ENCODE results near the gene U2SURP.
"Not testable (repeated sequence)": the region's sequence is repeated elsewhere in the genome, so short reads cannot be mapped to it uniquely, and the experiment has no call there.

The U2SURP gene

DNA sequence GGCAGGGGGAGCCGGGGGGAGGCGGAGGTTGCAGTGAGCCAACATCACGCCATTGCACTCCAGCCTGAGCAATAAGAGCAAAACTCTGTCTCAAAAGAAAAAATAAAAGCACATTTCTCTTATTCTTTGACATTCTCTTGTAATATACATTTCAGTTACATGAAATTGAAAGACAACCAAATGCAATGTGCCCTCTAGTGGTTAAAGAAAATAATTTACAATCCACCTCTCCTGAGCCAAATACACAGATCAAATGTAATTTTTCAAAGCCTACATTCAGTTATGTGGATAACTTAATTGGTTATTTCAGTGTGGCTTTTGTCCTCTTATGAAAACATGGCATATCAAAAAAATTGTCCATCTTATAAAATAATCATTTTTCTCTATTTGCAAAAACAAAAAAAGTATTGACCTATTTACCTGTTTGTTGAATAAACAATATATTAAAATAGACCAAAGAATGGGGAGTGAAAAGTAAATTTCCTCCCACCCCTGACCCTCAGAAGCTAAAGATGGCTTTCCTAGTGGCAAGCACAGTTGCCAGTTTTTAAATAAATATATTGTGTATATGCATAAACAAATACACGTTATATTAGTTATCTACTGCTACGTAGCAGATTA is 14.2 kb upstream of the U2SURP start:
- H2AFZ ChIP-seq (ENCODE audit: low read depth), result peak overlapping the region; percentile 60; the same call in 1 of the 2 replicates
- TF ChIP-seq, protein P1, sequence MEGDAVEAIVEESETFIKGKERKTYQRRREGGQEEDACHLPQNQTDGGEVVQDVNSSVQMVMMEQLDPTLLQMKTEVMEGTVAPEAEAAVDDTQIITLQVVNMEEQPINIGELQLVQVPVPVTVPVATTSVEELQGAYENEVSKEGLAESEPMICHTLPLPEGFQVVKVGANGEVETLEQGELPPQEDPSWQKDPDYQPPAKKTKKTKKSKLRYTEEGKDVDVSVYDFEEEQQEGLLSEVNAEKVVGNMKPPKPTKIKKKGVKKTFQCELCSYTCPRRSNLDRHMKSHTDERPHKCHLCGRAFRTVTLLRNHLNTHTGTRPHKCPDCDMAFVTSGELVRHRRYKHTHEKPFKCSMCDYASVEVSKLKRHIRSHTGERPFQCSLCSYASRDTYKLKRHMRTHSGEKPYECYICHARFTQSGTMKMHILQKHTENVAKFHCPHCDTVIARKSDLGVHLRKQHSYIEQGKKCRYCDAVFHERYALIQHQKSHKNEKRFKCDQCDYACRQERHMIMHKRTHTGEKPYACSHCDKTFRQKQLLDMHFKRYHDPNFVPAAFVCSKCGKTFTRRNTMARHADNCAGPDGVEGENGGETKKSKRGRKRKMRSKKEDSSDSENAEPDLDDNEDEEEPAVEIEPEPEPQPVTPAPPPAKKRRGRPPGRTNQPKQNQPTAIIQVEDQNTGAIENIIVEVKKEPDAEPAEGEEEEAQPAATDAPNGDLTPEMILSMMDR (conservative IDR thresholded peaks at IDR 0.05; ENCODE audit: low read depth, low read length), result peak; percentile 89
- no peaks in the 10 kb centered on the region for H3K36me3 ChIP-seq (ENCODE audit: insufficient read depth)
- H3K79me2 ChIP-seq (ENCODE audit: insufficient read depth, low read depth), result no peaks in the 10 kb centered on the region
- H3K4me3 ChIP-seq (IDR thresholded peaks at IDR 0.05; ENCODE audit: insufficient read depth, low read depth, low read length), result no peak overlapping the region
- 0 out of 2 replicates have a peak overlapping the region, but pooled peaks have one; percentile 38 for H3K27ac ChIP-seq
- no peak overlapping the region for H3K9ac ChIP-seq
- H4K20me1 ChIP-seq (ENCODE audit: insufficient read depth), result no peaks in the 10 kb centered on the region
- H3K4me2 ChIP-seq, result peak overlapping the region; percentile 8
- peaks cover 28% of the 10 kb centered on the region for H3K4me1 ChIP-seq (ENCODE audit: low read depth, poor library complexity, severe bottlenecking)
- no peaks in the 10 kb centered on the region for H3K27me3 ChIP-seq (ENCODE audit: insufficient read depth, low read depth)

DNA sequence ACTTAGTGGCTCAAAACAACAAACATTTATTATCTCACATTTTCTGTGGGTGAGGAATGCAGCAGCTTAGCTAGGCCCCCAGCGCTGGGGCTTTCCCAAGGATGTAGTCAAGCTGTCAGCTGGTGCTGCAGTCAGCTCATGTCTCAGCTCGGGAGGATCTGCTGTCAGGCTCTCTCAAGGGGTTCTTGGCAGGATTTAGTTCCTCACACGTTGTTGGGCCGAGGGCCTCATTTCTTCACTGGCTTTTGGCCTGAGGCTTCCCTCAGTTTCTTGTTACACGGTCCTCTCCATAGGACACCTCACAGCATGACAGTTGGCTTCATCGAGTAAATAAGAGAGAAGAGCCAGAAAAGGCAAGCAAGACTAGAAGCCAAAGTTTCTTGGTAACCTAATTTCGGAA is 13.7 kb upstream of the U2SURP start:
- TF ChIP-seq, protein P1 (conservative IDR thresholded peaks at IDR 0.05; ENCODE audit: low read depth, low read length), result no peak
- Histone ChIP-seq H3K36me3 (ENCODE audit: insufficient read depth) (no peaks in the 10 kb centered on the region), H3K27ac (peak overlapping the region; percentile 38), H3K27me3 (ENCODE audit: insufficient read depth, low read depth) (no peaks in the 10 kb centered on the region), H3K4me3 (IDR thresholded peaks at IDR 0.05; ENCODE audit: insufficient read depth, low read depth, low read length) (no peak overlapping the region), H3K79me2 (ENCODE audit: insufficient read depth, low read depth) (no peaks in the 10 kb centered on the region), H3K4me2 (peak overlapping the region; percentile 8), H2AFZ (ENCODE audit: low read depth) (peak overlapping the region; percentile 60), H4K20me1 (ENCODE audit: insufficient read depth) (no peaks in the 10 kb centered on the region), H3K4me1 (ENCODE audit: low read depth, poor library complexity, severe bottlenecking) (peaks cover 28% of the 10 kb centered on the region), H3K9ac (no peak overlapping the region)

DNA sequence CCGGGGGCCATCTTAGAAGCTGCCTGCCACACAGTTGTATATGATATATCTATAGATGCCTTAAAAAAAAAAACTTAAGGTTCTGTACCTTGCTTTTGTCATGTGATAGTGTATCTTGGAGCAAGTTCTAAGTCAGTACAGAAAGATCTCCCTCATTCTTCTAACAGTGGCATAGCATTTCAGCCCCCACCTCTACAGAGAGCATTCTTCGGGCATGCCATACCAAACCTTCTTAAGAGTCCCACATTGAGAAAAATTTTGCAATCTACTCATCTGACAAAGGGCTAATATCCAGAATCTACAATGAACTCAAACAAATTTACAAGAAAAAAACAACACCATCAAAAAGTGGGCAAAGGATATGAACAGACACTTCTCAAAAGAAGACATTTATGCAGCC is 13.1 kb upstream of the U2SURP start:
- not testable (repeated sequence) for H3K4me3 ChIP-seq (IDR thresholded peaks at IDR 0.05; ENCODE audit: insufficient read depth, low read depth, low read length); H3K79me2 ChIP-seq (ENCODE audit: insufficient read depth, low read depth); H3K27me3 ChIP-seq (ENCODE audit: insufficient read depth, low read depth); H3K9ac ChIP-seq; H4K20me1 ChIP-seq (ENCODE audit: insufficient read depth); H3K36me3 ChIP-seq (ENCODE audit: insufficient read depth)
- Histone ChIP-seq H3K27ac (peak overlapping the region; percentile 38; the same call in 1 of the 2 replicates), H3K4me2 (peak overlapping the region; percentile 8; the same call in 1 of the 2 replicates), H3K4me1 (ENCODE audit: low read depth, poor library complexity, severe bottlenecking) (peaks cover 28% of the 10 kb centered on the region), H2AFZ (ENCODE audit: low read depth) (peak overlapping the region; percentile 60; the same call in 1 of the 2 replicates)

DNA sequence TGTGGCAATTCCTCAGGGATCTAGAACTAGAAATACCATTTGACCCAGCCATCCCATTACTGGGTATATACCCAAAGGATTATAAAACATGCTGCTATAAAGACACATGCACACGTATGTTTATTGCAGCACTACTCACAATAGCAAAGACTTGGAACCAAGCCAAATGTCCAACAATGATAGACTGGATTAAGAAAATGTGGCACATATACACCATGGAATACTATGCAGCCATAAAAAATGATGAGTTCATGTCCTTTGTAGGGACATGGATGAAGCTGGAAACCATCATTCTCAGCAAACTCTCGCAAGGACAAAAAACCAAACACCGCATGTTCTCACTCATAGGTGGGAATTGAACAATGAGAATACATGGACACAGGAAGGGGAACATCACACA is 12.5 kb upstream of the U2SURP start:
- H3K27me3 ChIP-seq (ENCODE audit: insufficient read depth, low read depth); H4K20me1 ChIP-seq (ENCODE audit: insufficient read depth); H3K4me2 ChIP-seq; H2AFZ ChIP-seq (ENCODE audit: low read depth); H3K36me3 ChIP-seq (ENCODE audit: insufficient read depth); H3K9ac ChIP-seq; H3K27ac ChIP-seq; H3K79me2 ChIP-seq (ENCODE audit: insufficient read depth, low read depth); H3K4me3 ChIP-seq (IDR thresholded peaks at IDR 0.05; ENCODE audit: insufficient read depth, low read depth, low read length): not testable (repeated sequence)
- peaks cover 30% of the 10 kb centered on the region for H3K4me1 ChIP-seq (ENCODE audit: low read depth, poor library complexity, severe bottlenecking)

DNA sequence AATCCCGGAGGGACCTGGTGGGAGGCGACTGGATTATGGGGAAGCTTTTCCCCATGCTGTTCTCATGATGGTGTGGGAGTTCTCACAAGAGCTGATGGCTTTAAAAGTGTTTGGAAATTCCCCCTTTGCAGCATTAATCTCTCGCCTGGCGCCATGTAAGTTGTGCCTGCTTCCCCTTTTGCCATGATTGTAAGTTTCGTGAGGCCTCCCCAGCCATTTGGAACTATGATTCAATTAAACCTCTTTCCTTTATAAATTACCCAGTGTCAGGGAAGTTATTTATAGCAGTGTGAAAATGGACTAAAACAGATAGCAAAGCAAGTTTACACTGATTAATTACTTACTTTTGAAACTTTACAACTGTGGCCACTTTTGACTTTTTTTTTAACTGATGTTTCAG is 10.6 kb upstream of the U2SURP start:
- Histone ChIP-seq H3K79me2 (ENCODE audit: insufficient read depth, low read depth) (no peaks in the 10 kb centered on the region), H3K4me2 (no peak overlapping the region; the same call in 1 of the 2 replicates)

More for the DNA sequence above, 10.6 kb upstream of the U2SURP start:
- Histone ChIP-seq H2AFZ (ENCODE audit: low read depth) (no peak overlapping the region), H4K20me1 (ENCODE audit: insufficient read depth) (no peaks in the 10 kb centered on the region), H3K9ac (no peak overlapping the region), H3K4me1 (ENCODE audit: low read depth, poor library complexity, severe bottlenecking) (peaks cover 31% of the 10 kb centered on the region), H3K27ac (no peak overlapping the region), H3K4me3 (IDR thresholded peaks at IDR 0.05; ENCODE audit: insufficient read depth, low read depth, low read length) (no peak overlapping the region), H3K36me3 (ENCODE audit: insufficient read depth) (no peaks in the 10 kb centered on the region), H3K27me3 (ENCODE audit: insufficient read depth, low read depth) (no peaks in the 10 kb centered on the region)
- TF ChIP-seq, protein P1 (conservative IDR thresholded peaks at IDR 0.05; ENCODE audit: low read depth, low read length), result no peak
